Hepatocyte (in vitro differentiated cells): ENCODE results near the gene STX7. TPM values are rescaled to one million over a fixed set of nuclear protein-coding genes. Genes with fewer than 3 reads are reported as not detected.

Experiments
- DNase-seq: peaks from one replicate; pipeline ENCODE4 v3.0.0-alpha.2; 2016; ENCODE audit warnings: low spot score
- H2AFZ ChIP-seq: fragments of 200-600 bp; sonication (generic); 2 replicates; pipeline ENCODE4 v1.6.0; 2016; ENCODE audit warnings: antibody characterized with exemption, mild to moderate bottlenecking
- H3K27ac ChIP-seq: fragments of 200-600 bp; sonication (generic); 2 replicates; pipeline ENCODE4 v1.5.1; 2016; ENCODE audit warnings: mild to moderate bottlenecking
- H3K27me3 ChIP-seq: fragments of 200-600 bp; sonication (generic); 2 replicates; pipeline ENCODE4 v1.6.1; 2016
- H3K36me3 ChIP-seq: fragments of 200-600 bp; sonication (generic); replicated peaks from 2 replicates; pipeline ENCODE4 v1.5.1; 2016; ENCODE audit warnings: low read depth; ENCODE audit not compliant: insufficient read depth
- H3K4me1 ChIP-seq: fragments of 200-600 bp; sonication (generic); 2 replicates; pipeline ENCODE4 v1.5.1; 2016; ENCODE audit warnings: mild to moderate bottlenecking, moderate library complexity; ENCODE audit not compliant: insufficient read depth
- H3K4me2 ChIP-seq: fragments of 200-600 bp; sonication (generic); 2 replicates; pipeline ENCODE4 v1.6.0; 2016
- H3K4me3 ChIP-seq: fragments of 200-600 bp; sonication (generic); 2 replicates; pipeline ENCODE4 v1.5.1; 2016; ENCODE audit warnings: mild to moderate bottlenecking
- H3K79me2 ChIP-seq: fragments of 200-600 bp; sonication (generic); 2 replicates; pipeline ENCODE4 v1.6.0; 2017; ENCODE audit warnings: mild to moderate bottlenecking
- H3K9me2 ChIP-seq: fragments of 200-600 bp; sonication (generic); replicated peaks from 2 replicates; pipeline ENCODE4 v1.6.0; 2017; ENCODE audit warnings: mild to moderate bottlenecking; ENCODE audit not compliant: insufficient read depth
- H3K9me3 ChIP-seq: fragments of 200-600 bp; sonication (generic); 2 replicates; pipeline ENCODE4 v1.5.1; 2016; ENCODE audit warnings: low read depth, mild to moderate bottlenecking
- H4K20me1 ChIP-seq: fragments of 200-600 bp; sonication (generic); 2 replicates; pipeline ENCODE4 v1.6.0; 2016; ENCODE audit warnings: mild to moderate bottlenecking; ENCODE audit not compliant: insufficient read depth, poor library complexity, severe bottlenecking
- CTCF ChIP-seq: fragments of 200-600 bp; sonication (generic); IDR thresholded peaks from 2 replicates; pipeline ENCODE4 v1.5.1; 2016; ENCODE audit warnings: antibody characterized with exemption, mild to moderate bottlenecking; ENCODE audit not compliant: poor library complexity
- EZH2 ChIP-seq: fragments of 200-600 bp; sonication (generic); IDR thresholded peaks from 2 replicates; pipeline ENCODE4 v1.6.1; 2016; ENCODE audit warnings: antibody characterized with exemption, mild to moderate bottlenecking, borderline replicate concordance
- EZH2phosphoT487 ChIP-seq: fragments of 200-600 bp; sonication (generic); IDR thresholded peaks from one replicate; pipeline ENCODE4 v1.6.1; 2018; ENCODE audit warnings: antibody characterized with exemption, mild to moderate bottlenecking, low read depth, moderate library complexity; ENCODE audit not compliant: unreplicated experiment, severe bottlenecking
- WGBS: methylation state at CpG from one replicate; pipeline ENCODE4 v1.1.6; 2016; ENCODE audit warnings: low lambda C conversion rate; ENCODE audit errors: missing lambda C conversion rate; 5-methylcytosine and 5-hydroxymethylcytosine counted together
- polyA plus RNA-seq: library from polyadenylated mRNA; unstranded; fragments of >200 nt; fragmentation: Nextera tagmentation; extraction: Ambion mirVana; gene quantifications from 2 replicates; pipeline ENCODE4 v1.2.1, GENCODE V29; 2016
- total RNA-seq: library from RNA; depleted of rRNA; stranded (reverse); fragments of >200 nt; gene quantifications from 2 replicates; pipeline ENCODE4 v1.2.3, GENCODE V29; 2014

The STX7 gene
- total and polyA plus RNA-seq, 2 experiments from 2014 or later: 38.4 to 39.3 TPM

GRCh38 chr6:132401618-132402285 is 111.2 kb downstream of the STX7 start:
- no peaks in the 10 kb centered on the region for H3K36me3 ChIP-seq
- H3K9me3 ChIP-seq: no peaks in the 10 kb centered on the region
- DNase-seq: no peak
- TF ChIP-seq EZH2 (peak; percentile 70), CTCF (no peak), EZH2phosphoT487 (no peak)
- WGBS: 14% methylated on average over 29 of the region's 35 CpGs
- no peaks in the 10 kb centered on the region for H4K20me1 ChIP-seq
- H3K27ac ChIP-seq: no peak overlapping the region
- peak overlapping the region; percentile 88 for H2AFZ ChIP-seq
- no peaks in the 10 kb centered on the region for H3K79me2 ChIP-seq
- H3K27me3 ChIP-seq: peaks cover 72% of the 10 kb centered on the region
- H3K9me2 ChIP-seq: no peaks in the 10 kb centered on the region
- no peaks in the 10 kb centered on the region for H3K4me1 ChIP-seq
- H3K4me3 ChIP-seq: peak overlapping the region; percentile 89
- peak overlapping the region; percentile 99 for H3K4me2 ChIP-seq

DNA sequence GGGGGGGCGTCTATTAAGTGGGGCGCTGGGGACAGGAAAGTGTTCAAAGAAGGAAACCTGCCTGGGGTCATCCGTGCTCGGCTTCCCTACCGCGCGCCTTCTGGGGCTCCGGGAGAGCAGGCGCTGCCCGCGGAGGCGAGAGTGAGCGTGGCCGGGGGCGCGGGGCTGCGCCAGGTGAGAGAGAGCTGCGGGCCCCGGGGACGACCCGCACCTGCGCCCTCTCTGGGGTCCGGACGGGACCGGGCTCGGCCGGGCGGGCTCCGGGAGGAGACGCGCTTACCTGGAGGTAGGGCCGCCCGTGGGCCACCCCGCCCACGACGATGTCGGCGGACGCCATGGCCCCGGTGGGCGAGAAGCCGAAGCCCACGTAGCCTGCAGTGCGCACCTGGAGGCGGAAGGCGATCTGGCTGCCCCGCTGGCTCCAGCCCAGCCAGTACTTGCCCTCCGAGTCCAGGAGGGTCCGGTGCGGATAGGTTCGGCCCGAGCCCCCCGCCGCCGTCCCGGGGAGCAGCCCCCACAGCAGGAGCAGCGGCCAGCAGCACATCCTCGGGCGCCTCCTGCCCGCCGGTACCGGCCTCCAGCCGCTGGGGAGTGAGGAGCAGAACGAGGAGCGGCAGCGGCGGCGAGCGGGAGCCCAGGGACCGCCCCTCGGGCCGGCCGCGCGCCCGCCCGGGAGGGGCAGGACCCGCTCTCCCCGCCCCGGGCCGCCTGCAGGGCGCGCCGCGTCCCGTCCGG is 111.9 kb downstream of the STX7 start, which contains the start of gene MOXD1:
MOXD1 (minus strand) TSS at position 593 of the 735 bp plus-strand sequence; CDS start at position 544, 49 bp downstream.
- H3K4me2 ChIP-seq: peak within 1 kb of the TSS; percentile 99
- H3K79me2 ChIP-seq: no peaks in the 10 kb centered on the region
- peak within 1 kb of the TSS; percentile 88 for H2AFZ ChIP-seq
- peak; percentile 76 for DNase-seq
- H3K9me2 ChIP-seq: no peaks in the 10 kb centered on the region
- H3K27me3 ChIP-seq: peaks cover 65% of the 10 kb centered on the region
- peak within 1 kb of the TSS; percentile 24 for H3K27ac ChIP-seq
- no peaks in the 10 kb centered on the region for H4K20me1 ChIP-seq
- no peaks in the 10 kb centered on the region for H3K36me3 ChIP-seq
- H3K4me1 ChIP-seq: no peaks in the 10 kb centered on the region
- peak within 1 kb of the TSS; percentile 89 for H3K4me3 ChIP-seq
- H3K9me3 ChIP-seq: no peaks in the 10 kb centered on the region
- WGBS: 2% methylated on average over 48 of the region's 87 CpGs
- TF ChIP-seq EZH2 (peak; percentile 49), CTCF (no peak)

DNA sequence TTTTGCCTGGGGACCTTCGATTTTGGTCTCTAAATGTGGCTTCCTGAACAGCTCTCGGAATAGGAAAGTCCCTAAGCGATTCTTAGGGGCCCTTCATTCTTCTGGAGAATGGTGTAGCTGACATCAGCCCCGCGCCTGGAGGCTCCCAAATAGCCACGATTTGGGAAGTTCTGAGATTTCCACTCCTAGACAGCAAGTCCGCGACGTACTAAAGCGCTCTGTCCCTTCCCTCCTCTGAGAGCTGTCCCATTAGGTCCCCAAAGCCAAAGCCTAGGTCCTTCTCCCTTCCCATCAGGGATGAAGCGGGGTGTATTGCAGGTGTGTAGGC is 112.4 kb downstream of the STX7 start:
- 12% methylated on average over 11 of the region's 11 CpGs for WGBS
- Histone ChIP-seq H3K79me2 (no peaks in the 10 kb centered on the region), H3K27me3 (peaks cover 60% of the 10 kb centered on the region), H2AFZ (peak overlapping the region; percentile 88), H3K9me2 (no peaks in the 10 kb centered on the region), H3K4me3 (peak overlapping the region; percentile 89), H3K9me3 (no peaks in the 10 kb centered on the region), H3K27ac (peak overlapping the region; percentile 24), H4K20me1 (no peaks in the 10 kb centered on the region), H3K4me1 (no peaks in the 10 kb centered on the region), H3K36me3 (no peaks in the 10 kb centered on the region), H3K4me2 (peak overlapping the region; percentile 99)
- DNase-seq: no peak
- TF ChIP-seq EZH2 (no peak), EZH2phosphoT487 (no peak)
